ENCODE measurements around the gene PRL.

The PRL gene

GRCh38 chr6:22294301-22294700 lies 2.5 kb downstream of the PRL start:
- no peak for DNase-seq

- DNase-seq: no peak
Measured at GRCh38 chr6:22290045-22290444, 6.8 kb downstream of the PRL start.

- DNase-seq: no peak
Measured at GRCh38 chr6:22288721-22289120, 8.1 kb downstream of the PRL start.

DNA sequence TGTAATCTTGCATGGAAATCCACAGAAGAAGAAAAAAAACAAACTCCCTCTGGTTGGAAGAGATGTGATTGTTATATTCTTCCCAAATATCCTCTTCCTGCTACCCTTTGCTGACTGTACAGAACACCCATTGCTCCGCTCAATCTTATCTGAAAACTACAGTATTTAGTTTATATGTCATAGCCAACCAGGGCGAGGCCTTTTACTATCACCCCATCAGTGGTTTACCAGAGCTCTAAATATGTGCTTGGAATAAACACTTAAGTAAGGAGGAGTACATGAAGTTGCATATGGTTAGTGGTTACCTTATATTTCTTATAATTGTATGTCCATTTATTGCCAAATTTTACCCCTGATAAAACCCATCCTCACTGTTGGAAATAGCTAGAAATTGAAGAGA lies 12.2 kb downstream of the PRL start:
- no peak for DNase-seq

- no peak for DNase-seq
Measured at GRCh38 chr6:22281341-22282085, 15.3 kb downstream of the PRL start.

- DNase-seq: no peak
Measured at GRCh38 chr6:22279427-22279826, 17.4 kb downstream of the PRL start.

DNA sequence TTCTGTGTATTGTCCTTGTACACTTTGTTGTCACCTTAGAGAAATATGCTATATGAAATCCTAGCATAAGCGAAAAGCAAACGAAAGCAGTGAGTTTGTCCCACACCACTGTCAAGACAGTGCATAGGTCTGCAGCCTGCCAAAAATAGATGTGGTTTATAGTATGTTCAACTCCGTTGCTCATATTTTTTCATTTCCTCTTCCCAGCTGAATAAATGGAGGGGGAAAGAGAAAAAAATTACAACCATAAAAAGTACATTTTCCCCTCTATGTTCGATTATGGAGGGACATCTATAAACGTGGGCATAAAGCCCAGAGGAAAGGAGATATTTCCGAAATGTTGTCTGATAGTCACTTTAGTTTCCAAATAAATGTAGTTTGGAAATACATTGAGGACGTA lies 25.8 kb downstream of the PRL start:
- DNase-seq: no peak

DNA sequence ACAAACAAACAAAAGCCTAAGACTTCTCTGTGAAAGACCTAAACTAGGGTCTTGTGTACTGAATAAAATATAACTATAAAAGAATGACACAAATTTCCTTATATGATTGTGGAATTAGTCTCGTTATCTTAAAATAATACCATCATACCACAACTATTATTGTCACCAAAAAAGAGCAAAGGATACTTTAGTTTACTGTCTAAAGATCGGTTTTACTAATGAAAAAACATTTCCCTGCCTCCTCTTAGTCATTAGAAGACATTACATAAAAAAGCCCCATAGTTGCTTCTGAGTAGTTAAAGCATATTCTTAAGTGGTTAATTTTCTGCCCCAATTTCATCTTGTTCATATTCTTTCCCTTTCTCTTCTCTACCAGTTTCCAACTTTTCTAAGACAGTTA lies 33.1 kb downstream of the PRL start:
- DNase-seq: no peak

DNA sequence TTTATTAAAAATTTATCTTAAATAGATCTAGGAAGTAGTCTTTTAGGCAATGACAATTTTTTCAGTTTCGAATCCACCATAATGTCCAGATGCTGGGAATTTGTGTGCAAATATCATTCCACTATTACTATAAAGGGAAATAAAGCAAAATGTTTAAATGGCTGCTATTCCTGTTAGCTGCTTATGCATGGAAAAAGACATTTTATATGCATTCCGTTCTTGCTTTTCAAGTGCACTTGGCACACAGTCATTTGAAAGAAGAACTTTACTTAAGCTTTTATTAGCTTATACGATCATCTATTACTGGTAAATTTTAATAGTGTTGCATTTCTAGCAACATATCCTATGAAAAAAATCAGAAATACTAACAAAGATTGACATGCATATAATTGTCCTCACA lies 42.0 kb downstream of the PRL start:
- no peak for DNase-seq

DNA sequence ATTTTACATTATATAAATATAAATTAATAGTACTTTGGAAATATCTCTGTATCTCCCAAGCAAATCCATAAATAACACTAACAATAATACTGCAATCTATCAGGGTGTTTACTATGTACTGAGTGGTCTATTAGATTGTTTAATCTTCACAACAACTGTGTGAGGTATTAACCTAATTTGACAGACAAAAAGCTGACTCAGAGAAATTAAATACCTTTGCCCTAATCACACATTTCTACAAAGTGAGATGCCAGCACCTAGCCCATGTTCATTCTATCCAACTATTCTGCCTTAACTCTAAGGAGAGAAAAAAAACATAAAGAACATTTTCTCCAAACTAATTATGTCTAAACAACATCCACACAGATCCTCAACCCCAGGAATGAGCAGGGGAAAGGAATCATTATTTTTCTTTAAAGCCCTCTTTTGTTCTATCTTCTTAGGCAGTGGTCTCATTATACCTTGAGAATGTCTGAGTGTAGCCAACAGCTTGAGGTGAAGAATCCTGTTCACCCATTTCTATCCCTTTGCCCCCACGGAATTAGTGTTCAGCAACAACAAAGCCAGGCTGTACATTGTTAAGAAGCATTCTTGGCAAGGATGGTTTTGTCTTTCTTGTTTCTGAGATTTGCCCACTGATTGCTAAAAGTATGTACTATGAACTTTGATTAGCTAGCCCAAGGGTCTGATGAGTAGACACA lies 42.7 kb downstream of the PRL start:
- DNase-seq: no peak

DNA sequence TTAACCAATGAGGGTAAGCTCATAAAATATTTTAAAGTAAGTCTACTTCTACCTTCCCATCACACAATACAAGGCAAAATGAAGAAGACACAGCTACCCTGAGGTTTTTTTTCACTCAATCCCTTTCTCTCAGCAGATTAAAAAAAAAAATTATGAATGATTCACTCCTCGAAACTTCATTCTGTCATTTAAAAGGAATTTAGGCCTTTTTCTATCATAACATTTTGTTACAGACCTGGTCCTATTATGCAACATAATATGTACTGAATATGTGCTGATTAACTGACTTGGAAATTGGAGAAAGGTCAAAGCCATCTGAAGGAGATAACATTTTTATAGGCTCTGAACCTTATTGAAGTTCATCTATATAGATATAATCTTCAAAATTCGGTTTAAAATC lies 45.5 kb downstream of the PRL start:
- no peak for DNase-seq

GRCh38 chr6:22250486-22250885 lies 46.4 kb downstream of the PRL start:
- DNase-seq: peak; percentile 79

DNA sequence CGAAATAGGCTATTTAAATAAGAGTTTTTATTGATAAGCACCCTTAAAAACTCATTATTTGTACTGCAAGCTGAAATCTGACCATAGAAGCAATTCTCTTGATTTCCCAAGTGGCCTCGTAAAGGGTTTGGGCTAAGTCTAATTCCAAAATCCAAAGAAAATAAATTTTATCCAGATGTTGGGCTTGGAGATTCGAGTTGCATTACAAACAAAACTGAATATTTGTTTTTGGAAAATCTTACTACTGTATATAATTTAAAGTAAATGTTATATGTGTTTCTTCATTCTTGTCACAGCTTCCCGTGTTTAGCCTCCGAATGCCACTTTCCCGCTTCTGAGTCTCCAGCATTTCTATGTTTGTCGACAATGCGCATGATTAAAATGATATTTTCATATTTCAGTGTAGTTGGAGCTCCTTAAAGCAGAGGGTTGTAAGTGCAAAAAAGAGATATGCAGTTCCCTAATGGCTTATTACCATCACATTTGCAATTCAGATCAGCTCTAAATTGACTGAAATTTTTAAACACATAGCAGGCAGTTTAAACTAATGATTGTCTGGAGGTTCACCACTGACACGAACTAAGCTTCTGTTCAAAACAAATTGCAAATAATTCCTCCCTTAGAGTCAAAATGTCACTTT lies 47.0 kb downstream of the PRL start:
- peak; percentile 44 for DNase-seq

DNA sequence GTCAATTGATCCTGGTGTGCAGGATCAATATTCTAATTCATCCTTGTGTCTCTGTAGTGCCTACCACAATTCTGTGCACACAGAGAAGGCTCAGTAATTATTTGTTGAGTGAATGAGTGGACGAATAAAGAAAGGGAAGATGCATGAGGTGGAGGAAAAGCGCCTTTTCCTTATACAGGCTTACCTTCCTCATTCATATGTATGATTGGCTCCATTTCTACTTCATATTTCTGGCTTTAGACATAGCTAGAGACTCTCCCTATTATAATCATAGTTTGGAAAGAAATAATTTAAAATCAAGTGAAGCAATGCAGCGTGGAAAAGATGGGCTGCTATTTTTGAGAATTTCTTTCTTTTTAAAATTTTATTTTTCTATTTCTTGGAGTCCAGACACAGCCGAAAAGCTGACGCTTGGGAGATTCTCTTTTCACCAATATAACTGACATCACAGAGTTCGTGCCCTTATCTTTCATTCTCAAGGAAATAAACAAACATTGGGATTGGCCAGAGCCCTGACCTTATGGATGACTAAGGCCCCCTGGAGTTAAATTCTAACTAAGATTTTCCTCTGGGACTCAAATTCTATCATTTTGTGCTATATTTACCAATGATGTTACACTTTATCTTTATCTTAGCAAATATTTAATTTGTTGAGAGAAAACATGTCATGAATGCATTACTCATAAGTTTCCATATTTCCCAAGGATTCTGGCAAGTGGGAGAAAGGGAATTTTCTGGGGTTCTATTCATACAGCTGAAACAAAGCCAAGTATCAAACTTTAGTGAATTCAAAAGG lies 48.1 kb downstream of the PRL start:
- no peak for DNase-seq

GRCh38 chr6:22247916-22248482 lies 48.8 kb downstream of the PRL start:
- DNase-seq: no peak

DNA sequence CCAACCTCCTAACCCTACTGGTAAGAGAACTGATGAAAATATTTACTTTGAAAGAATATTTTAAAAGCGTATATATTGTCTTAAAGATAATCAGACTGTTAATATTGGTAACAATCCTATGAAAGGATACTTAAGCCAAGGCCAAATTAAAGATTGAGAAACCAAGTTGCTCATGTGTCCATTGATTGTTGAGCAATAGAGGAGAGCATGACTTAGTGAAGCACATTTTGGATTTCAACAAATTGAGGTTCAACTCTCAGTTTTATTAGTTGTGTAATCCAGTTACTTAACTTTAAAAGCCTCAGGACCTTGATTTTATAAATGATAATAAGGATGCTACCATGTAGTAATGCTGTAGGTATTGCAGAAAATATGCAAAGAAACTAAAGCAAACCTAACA lies 56.8 kb downstream of the PRL start:
- DNase-seq: no peak

DNA sequence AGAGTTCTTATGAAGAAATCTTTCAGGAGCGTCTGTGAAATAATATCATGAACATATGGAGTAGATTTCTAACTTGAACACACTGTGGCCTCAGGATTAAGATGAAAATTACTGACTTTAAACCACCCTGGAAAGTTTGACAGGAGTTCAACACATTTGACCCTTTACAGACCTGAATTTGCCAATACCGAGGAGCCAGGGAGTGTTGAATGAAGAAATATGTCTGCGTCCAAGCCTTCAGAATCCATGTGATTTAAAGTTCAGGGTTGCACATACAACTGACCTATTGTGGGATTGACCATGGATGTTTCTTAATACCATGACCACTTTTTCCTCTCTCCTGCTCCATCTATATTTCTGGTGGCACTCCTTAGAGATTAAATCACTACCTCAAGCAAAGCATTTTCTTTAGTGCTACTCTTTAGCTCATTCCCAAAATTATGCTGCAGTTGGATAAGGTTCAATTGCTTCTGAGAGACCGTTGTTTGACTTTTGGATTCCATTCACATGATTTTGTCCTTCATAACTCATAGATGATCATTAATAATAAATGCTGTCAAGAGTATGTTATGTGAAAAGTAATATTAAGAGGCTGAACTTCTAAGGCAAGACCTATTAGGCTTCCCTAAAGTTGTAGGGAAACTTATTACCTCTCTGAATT lies 57.4 kb downstream of the PRL start:
- DNase-seq: no peak

DNA sequence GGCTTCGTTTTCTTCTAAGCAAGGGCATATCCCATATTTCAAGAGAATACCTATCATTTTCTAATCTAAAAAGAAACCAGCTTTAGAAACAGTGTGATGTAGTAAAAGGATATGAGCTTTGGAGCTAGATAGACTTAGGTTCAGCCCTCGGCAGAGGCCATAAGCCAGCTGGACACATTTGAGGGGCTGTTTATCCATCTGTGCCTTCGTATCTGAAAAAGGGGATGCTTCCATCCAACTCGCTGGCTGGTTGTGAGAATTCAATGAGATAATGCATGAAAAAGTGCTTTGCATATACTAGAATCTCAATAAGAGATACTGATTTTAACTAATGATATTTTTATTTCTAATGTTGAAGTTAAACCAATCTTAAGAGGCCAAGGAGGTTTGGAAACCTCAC lies 58.0 kb downstream of the PRL start:
- no peak for DNase-seq

DNA sequence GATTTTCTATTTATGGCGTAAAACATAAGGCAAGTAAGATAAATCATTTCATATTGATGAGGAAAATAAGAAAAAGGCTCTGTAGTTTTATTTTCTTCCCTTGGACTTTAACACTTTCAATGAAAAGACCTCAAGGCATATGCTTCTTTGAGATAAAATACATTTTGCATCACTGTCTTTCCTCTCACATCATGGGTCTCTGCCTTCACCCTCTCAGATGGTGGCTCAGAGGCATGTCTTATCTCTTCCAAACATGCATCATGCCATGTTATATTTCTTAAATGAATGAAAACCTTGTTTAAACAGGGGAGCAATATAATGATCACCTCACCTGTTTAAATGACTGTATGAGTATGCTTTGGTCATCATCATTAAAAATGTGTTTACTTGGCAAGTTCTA lies 59.3 kb downstream of the PRL start:
- no peak for DNase-seq

Data from eye (tissue), 1 donor.